ENCODE data around the gene EPHB1.

DNA sequence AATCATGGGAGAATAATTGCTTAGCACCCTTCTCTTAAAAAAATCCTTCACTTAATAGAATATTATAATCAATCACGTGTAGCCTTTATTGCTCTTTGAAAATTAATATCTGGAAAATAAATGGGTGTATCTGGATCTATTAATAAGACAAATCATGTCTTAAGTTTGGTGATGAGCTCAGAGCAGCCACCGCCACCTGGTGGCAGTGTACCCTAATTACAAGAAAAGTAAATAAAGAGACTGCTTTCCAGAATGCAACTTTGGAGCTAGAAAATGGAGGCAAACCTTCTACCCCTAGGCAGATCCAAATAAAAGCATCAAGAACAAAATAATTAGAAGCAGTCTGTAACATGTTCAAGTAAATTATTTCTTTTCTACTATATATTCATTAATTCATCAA, 43.5 kb downstream of the EPHB1 start:
- TF ChIP-seq EZH2phosphoT487 (IDR thresholded peaks at IDR 0.05; ENCODE audit: insufficient read depth, low read depth) (no peak), EZH2 (IDR thresholded peaks at IDR 0.05; ENCODE audit: insufficient read depth, poor library complexity, severe bottlenecking) (no peak)
